Epidermal melanocyte (primary cell): ENCODE data around the gene THEMIS2.

Experiments used
- DNase-seq: peaks from one replicate; pipeline ENCODE4 v3.0.0; 2011; ENCODE audit warnings: low spot score; ENCODE audit not compliant: insufficient read length

Gene THEMIS2

GRCh38 chr1:27885114-27885528 is 12.8 kb downstream of the THEMIS2 start:
- DNase-seq: no peak

GRCh38 chr1:27885621-27886352 is 13.4 kb downstream of the THEMIS2 start:
- no peak for DNase-seq

DNA sequence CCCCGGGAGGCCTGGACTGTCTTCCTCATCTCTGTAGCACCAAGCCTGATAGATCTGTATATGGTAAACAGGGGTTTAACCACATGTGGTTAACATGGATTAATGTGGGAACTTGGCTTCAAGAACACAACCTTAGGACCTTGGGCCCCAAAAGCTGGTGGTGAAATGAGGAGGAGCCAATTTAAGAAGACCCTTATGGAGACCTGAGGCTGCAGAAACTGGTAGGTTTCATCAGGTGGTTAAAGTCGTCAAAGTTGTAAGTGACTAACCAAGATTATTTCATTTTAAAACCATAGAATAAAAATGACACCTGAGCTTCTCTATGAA is 14.0 kb downstream of the THEMIS2 start:
- no peak for DNase-seq

DNA sequence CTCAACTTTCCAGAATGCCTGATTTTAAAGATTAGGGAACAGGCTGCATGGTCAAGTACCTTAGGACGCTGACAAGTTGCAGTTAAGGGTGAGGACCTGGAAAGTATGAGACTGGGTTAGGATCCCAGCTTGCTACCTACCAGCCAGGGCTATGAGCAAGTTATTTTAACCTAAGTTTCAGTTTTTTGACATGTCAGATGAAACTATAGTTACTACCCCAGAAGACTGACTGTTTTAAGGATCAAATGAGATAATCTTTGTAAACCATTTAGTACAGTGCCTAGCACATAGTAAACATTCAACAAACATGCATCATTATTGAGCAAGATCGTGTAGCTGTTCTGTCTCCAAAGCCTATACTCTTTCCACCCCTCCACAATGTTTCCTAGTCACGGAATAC is 14.4 kb downstream of the THEMIS2 start:
- DNase-seq: no peak

DNA sequence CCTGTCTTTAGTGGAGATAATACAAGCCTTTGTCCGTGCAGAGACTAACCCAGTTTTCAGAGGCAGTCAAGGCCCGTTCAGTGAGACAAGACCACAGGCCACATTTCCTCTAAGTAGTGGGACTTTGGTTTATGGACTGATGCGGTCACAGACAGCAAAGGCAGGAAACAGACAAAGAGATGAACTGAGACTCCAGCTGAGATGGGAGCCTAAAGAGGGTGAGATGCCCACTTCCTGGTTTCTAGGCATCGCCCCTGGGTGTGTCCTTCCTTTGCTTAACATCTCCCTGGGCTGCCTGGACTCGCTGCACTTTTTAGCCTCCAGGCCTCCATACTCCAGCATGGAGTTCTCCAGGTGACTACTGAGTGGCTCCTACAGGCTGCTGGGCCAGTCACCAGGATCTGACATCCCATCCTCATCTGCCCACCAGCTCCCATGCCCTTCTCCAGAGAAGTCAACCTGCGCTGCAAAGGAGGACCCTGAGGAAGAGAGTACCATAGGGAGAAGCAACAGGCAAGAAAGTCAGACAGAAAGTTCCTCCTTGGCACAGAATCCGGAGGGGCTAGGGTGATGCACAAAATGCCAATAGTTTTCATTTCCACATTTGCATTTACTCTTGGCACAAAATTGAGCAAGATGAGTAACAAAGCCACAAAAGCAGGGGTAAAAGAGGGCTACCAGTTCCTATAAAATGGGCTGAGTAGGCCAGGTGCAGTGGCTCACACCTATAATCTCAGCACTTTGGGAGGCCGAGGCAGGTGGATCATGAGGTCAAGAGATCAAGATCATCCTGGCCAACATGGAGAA is 15.1 kb downstream of the THEMIS2 start:
- no peak for DNase-seq

DNA sequence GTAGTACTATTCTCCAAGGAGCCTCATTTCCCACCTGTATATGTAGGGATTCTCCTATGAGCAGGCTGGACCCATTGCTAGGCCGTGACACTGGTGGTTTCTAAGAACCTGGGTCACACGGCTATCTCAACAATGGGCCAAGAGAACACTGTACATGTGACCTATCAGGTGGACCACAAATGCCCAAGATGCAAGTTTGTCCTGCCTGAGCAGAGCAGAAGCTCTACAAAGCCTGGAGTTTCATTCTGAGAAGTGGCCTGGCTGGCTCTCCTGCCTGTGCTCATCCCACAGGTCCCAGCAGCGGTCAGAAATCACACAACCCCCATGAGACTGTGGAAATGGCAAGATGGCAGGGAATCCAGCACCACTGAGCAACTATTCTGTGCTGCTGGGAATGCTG is 17.2 kb downstream of the THEMIS2 start:
- DNase-seq: no peak

DNA sequence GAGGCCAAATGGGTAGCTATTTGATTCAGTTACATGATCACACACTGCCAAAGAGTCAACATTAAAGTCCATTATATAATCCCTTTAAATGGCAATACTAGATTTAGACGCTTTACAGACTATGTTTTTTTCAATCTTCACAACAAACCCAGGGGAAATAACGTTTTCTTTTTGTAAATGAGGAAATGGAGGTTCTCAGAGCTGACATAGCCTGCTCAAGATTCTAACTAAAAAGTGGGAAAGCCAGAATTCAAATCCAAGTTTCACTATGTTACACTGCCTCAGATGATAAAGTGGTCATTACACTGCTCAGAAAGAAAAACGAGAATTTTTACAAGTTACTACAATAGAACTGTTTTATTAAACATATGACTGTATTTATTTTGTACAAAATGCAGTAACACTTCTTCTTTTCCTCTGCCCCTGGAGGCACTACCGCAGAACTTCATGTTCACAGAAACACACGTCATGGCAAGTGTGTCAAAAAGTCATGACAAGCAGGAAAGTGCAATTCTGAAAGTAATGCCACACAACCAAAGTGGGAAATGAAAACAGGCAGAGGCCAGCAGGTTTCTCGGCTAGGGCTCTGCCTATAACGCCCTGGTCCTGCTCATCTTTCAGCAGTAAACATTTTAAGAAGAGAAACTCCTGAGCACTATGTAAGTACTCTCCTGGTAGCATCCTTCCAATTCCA is 19.0 kb downstream of the THEMIS2 start:
- no peak for DNase-seq

DNA sequence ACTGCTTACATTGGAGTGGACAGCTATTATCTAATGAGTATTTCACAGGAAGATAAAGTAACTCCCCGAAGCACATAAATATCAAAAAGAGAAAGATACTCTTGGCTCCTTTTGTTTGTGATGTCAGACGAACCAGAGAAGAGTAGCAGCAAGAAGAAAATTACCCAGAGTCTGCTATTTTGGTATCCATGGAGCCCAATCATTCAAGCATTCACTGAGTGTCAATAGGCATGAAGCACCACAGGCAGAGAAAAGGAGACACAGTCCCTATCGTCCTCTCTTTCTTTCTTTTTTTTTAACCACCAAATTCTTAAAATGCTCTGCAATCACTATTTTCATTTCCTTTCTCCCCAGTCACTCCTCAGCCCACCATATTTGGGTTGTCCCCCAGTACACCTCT is 22.2 kb downstream of the THEMIS2 start:
- DNase-seq: no peak

DNA sequence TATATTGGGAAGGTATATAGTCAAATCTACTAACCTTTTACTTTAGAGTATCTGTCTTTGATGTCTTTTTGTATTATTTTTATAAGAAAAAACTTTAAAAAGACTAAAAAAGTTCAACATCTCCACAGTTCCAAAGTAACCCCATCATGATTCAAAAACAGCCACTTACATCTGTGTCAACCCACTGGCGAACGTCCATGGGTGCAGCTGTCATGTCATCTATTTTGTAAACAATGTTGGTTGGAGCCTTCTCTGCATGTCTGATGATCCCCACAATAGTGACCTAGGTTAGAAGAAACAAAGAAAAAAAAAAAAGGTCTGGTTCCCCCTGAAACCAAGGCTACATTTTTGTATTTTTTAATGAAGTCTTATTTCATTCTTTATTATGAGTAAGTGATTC is 34.4 kb downstream of the THEMIS2 start:
- DNase-seq: no peak

- DNase-seq: no peak
These were observed 40.1 kb downstream of the THEMIS2 start for GRCh38 chr1:27912429-27912828.

DNA sequence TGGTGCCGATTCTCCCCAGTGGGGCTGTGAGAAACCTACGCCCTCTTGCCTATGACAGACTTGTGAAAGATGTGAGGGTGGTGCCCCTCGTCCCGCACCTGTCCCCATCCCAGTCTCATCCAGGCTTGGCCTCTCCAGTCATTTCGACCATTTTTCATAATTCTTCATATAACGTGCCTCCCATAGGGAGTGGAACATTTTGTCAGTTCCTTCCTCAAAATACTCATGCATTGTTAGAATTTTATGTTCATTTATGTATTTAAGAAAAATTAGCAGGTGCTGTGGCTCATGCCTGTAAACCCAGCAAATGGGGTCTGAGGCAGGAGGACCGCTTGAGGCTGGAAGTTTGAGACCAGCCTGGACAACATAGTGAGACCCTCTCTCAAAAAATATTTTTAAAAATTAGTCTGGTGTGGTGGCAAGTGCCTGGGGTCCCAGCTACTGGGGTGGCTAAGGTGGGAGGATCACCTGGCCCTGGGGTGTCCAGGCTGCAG is 42.8 kb downstream of the THEMIS2 start:
- DNase-seq: no peak

- no peak for DNase-seq
These were observed 49.9 kb downstream of the THEMIS2 start for GRCh38 chr1:27922272-27922671.

DNA sequence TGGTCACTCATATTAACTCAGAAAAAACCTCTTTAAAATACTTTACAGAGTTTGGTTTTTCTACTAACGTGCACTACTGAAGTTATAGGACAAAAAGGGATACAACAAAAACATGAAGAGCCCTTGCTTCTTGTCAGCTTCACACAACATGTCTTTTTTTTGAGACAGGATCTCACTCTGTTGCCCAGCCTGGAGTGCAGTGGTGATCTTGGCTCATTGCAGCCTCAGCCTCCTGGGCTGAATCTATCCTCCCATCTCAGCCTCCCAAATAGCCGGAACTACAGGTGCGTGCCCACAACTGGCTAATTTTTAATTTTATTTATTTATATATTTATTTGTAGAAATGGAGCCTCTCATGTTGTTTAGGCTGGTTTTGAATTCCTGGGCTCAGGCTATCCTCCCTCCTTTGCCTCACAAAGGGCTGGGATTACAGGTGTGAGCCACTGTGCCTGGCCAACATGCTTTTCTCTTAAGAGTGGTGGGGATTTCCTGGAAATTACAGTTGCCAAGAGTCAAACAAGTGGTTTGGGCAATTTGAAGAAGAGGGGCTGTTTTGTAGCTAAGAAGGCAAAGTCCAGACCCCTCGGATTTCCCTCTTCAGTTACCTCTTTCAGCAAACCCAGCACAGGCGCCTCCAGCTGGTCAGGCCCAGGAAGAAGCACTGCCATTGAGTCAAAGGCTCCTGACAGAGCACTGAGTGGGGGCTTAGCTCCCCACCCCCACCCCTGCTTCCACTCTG is 56.0 kb downstream of the THEMIS2 start:
- DNase-seq: no peak

- no peak for DNase-seq
These were observed 58.8 kb downstream of the THEMIS2 start for GRCh38 chr1:27931184-27931583.

DNA sequence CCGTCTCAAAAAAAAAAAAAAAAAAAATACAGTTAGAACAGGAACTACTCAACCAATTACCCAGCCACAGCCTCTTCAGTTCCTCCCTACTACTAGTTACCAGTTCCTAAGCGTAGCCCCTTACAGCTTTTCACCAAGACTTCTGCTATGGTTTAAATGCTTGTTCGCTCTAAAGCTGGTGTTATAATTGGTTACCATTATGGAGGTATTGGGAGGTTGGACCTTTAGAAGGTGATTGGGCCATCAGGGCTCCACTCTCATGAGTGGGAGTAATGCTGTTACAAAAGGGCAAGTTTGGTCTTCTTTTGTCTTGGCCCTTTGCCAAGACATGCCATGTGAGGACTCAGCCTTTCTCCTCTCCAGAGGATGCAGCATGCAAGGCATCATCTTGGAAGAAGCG is 59.4 kb downstream of the THEMIS2 start:
- DNase-seq: no peak

DNA sequence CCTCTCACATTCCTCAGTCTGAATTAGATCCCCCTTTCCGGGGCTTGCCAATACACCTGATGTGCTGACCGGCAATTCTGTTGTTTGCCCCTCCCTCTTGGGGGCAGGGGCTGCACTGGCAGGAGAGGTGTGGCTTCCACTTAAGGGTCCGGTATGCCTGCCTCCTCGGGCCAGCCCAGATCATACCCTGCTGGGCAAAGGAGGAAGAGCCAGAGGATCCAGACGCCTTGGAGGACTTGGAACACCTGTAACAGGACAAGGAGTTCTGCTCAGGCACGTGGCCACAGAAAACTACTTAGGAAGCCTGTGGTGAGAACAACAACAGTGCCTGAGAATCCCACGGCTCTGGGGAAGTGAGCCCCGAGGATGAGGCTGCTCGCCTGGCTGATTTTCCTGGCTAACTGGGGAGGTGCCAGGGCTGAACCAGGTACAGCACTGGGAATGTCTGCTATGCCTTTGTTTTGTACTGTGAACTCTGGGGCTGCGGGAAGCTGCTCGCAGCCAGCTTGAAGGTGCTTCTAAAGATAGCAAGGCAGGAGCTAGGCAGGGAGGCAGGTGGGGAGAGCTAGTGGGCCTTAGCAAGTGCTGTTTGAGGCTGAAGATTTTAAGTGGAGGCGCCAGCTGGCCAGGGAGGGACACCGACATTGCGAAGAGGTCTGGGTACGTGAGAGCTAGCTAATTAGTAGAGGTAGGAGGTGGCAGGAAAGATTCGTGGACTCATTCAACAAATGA is 62.6 kb downstream of the THEMIS2 start, which contains the start of gene SMPDL3B:
Gene SMPDL3B, plus strand, starts transcription at position 183 of the 732 bp plus-strand sequence. Its CDS starts 184 bp downstream, at position 367.
- no peak for DNase-seq

- DNase-seq: no peak
These were observed 63.4 kb downstream of the THEMIS2 start for GRCh38 chr1:27935721-27936120.
